ENCODE data around the gene ZNF266.
A peak's percentile ranks its signal among the peaks of the same experiment; 100 is the strongest.

Gene ZNF266

DNA sequence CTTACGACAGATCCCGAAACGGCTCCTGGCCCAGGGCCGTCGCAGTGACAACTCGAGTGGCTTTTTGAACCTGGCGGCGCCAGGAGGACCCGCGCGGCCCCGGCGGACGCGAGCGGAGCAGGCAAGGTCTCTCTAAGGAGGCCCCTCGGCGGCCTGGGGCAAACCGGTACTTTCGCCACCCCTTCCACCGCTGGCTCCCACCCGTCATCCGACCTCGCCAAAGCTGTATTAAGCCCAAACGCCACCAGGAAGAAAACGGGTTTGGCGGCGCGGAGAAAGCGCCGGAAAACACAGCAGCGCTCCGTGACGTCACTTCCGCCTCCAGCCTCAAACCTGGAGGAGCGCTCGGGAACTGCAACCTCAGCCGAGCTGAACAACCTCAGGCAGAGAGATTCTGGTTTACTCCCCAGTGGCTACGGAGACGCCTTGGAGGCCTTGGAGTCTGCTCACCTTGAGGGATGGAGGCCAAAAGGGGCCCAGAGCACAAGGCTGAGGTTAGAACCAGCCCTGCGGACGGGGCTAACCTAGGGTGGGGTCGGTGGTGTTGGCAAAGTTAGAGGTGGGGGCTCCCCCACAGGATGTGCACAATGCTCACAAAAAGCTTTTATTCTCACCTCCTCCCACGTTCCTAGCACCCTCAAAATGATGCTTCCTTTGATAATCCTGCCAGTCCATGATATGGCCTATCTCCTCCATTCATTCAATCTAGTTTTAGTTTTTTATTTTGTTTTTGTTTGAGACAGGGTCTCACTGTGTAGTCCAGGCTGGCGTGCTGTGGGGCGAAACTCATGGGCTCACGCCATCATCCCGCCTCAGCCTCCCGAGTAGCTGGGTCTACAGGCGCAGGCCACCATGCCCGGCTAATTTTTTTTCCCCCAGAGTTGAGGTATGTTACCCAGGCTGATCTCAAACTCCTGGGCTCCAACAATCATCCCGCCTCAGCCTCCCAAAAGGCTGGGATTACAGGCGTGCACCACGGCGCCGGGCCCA lies at the start of gene ZNF266:
TSS of gene ZNF266 (minus strand) at position 295 of the 990 bp plus-strand sequence. CDS start 15,484 bp downstream, outside the sequence.
- peak; percentile 74 for TF ChIP-seq ZFX (IDR thresholded peaks at IDR 0.05)
- TF ChIP-seq, protein P1, sequence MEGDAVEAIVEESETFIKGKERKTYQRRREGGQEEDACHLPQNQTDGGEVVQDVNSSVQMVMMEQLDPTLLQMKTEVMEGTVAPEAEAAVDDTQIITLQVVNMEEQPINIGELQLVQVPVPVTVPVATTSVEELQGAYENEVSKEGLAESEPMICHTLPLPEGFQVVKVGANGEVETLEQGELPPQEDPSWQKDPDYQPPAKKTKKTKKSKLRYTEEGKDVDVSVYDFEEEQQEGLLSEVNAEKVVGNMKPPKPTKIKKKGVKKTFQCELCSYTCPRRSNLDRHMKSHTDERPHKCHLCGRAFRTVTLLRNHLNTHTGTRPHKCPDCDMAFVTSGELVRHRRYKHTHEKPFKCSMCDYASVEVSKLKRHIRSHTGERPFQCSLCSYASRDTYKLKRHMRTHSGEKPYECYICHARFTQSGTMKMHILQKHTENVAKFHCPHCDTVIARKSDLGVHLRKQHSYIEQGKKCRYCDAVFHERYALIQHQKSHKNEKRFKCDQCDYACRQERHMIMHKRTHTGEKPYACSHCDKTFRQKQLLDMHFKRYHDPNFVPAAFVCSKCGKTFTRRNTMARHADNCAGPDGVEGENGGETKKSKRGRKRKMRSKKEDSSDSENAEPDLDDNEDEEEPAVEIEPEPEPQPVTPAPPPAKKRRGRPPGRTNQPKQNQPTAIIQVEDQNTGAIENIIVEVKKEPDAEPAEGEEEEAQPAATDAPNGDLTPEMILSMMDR (conservative IDR thresholded peaks at IDR 0.05) = peak; percentile 68
- peak within 1 kb of the TSS; percentile 81 for H3K27ac ChIP-seq

GRCh38 chr19:9485140-9485539 lies 49.8 kb upstream of the ZNF266 start:
- TF ChIP-seq, protein P1 (conservative IDR thresholded peaks at IDR 0.05) = no peak
- TF ChIP-seq ZFX (IDR thresholded peaks at IDR 0.05) = no peak
- no peak overlapping the region for H3K27ac ChIP-seq

DNA sequence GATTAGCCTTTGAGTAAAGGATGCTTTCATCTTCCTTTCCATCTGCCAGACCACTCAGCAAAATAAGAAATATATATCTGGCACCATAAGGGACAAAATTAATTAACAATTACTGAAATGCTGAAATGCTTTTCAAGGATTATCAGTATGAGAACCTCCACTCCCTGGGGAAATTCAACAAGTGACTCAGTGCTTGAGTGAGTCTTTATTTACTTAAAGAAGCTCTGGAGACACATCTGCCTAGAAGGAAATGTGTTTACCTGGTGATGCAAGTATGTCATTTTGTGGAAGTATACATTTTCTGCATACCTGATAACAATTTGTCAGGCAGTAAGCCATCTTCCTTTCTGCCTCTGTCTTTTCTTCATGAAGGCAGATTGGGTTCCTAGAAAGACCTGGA lies 39.6 kb upstream of the ZNF266 start:
- TF ChIP-seq ZFX (IDR thresholded peaks at IDR 0.05) = no peak
- TF ChIP-seq, protein P1 (conservative IDR thresholded peaks at IDR 0.05) = no peak
- H3K27ac ChIP-seq = no peak overlapping the region

GRCh38 chr19:9467161-9467560 lies 31.8 kb upstream of the ZNF266 start:
- TF ChIP-seq, protein P1 (conservative IDR thresholded peaks at IDR 0.05) = no peak
- TF ChIP-seq ZFX (IDR thresholded peaks at IDR 0.05) = no peak
- no peak overlapping the region for H3K27ac ChIP-seq

GRCh38 chr19:9461938-9462337 lies 26.6 kb upstream of the ZNF266 start:
- TF ChIP-seq, protein P1 (conservative IDR thresholded peaks at IDR 0.05) = no peak
- no peak for TF ChIP-seq ZFX (IDR thresholded peaks at IDR 0.05)
- no peak overlapping the region for H3K27ac ChIP-seq

DNA sequence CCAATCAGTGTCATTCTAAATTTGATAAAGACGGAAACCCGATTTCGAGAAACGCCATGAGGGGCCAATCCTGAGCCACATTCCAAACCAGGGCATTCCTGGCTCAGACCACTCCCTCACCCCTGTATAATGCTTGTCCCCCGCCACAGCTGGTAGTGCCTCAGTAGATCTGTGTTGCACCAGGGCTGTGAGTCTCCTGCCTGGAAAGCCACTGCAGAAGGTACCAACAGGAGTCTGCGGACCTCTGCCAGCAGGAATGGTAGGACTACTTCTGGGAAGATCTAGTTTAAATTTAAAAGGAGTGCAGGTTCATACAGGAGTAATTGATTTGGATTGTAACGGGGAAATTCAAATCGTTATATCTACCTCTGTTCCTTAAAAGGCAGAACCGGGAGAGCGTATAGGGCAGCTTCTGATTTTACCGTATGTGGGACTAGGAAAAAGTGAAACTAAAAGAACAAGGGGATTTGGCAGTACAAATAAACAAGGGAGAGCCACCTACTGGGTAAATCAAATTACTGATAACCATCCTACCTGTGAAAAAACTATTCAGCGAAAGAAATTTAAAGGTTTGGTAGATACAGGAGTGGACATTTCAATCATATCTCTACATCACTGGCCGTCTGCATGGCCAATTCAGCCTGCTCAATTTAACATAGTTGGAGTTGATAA lies 20.8 kb upstream of the ZNF266 start:
- H3K27ac ChIP-seq = no peak overlapping the region
- TF ChIP-seq ZFX (IDR thresholded peaks at IDR 0.05) = no peak
- TF ChIP-seq, protein P1 (conservative IDR thresholded peaks at IDR 0.05) = peak; percentile 37

DNA sequence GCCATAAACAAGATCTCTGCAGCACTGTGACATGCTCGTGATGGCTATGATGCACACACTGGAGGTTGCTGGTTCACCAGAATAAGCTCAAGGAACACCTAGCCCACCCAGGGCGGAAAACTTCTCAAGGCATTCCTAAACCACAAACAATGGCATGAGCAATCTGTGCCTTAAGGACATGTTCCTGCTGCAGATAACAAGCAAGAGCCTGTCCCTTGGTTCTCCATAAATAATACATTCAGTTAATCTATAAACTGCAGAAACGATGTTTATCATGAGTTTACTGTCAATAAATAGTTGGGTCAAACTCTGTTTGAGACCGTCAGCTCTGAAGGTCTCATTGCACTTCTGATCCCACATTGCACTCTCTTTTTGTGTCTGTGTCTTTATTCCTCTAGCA lies 18.6 kb upstream of the ZNF266 start:
- H3K27ac ChIP-seq = no peak overlapping the region
- TF ChIP-seq, protein P1 (conservative IDR thresholded peaks at IDR 0.05) = no peak
- TF ChIP-seq ZFX (IDR thresholded peaks at IDR 0.05) = no peak
